Lung (tissue), 16 donors: ENCODE results near the gene ZNF302. TPM values are rescaled to one million over a fixed set of nuclear protein-coding genes. Genes with fewer than 3 reads are reported as not detected.
A peak's percentile ranks its signal among the peaks of the same experiment; 100 is the strongest.

Experiments used
- ATAC-seq: fragments of 200-7000 bp; cut with Tn5 transposase; one replicate; pipeline ENCODE4 v1.9.1; 2020; ENCODE audit warnings: moderate number of reproducible peaks; ENCODE audit not compliant: insufficient read depth, low FRiP score
- DNase-seq, 3 donors: peaks; one replicate each; pipeline ENCODE4 v3.0.0-alpha.2; 2013 to 2017
- H3K27ac ChIP-seq, 2 donors: one replicate each; pipeline ENCODE4 v1.5.1; 2013; ENCODE audit warnings: mild to moderate bottlenecking in 2 of 2, moderate library complexity in 2 of 2, control low read depth in 1 of 2, inconsistent platforms in 1 of 2, low read depth in 1 of 2, low read length in 1 of 2
- H3K27me3 ChIP-seq, 3 donors: one replicate each; pipeline ENCODE4 v1.5.1; 2013; ENCODE audit warnings: low read length in 2 of 3; ENCODE audit not compliant: control insufficient read depth in 3 of 3, insufficient read depth in 3 of 3
- H3K36me3 ChIP-seq, 4 donors: one replicate each; pipeline ENCODE4 v1.5.1; 2013; ENCODE audit warnings: low read length in 4 of 4, mild to moderate bottlenecking in 1 of 4, moderate library complexity in 1 of 4; ENCODE audit not compliant: control insufficient read depth in 4 of 4, insufficient read depth in 4 of 4
- H3K4me1 ChIP-seq, 5 donors: one replicate each; pipeline ENCODE4 v1.5.1; 2013; ENCODE audit warnings: low read length in 5 of 5, mild to moderate bottlenecking in 2 of 5, moderate library complexity in 1 of 5; ENCODE audit not compliant: control insufficient read depth in 5 of 5, insufficient read depth in 5 of 5
- H3K4me3 ChIP-seq: one replicate; pipeline ENCODE4 v1.5.1; 2013; ENCODE audit warnings: mild to moderate bottlenecking, control low read depth, moderate library complexity
- H3K9ac ChIP-seq, 2 donors: one replicate each; pipeline ENCODE4 v1.5.1; 2013; ENCODE audit warnings: low read length in 2 of 2, control low read depth in 1 of 2; ENCODE audit not compliant: insufficient read depth in 1 of 2
- H3K9me3 ChIP-seq, 4 donors: one replicate each; pipeline ENCODE4 v1.5.1; 2013; ENCODE audit warnings: low read length in 3 of 4, mild to moderate bottlenecking in 1 of 4, moderate library complexity in 1 of 4; ENCODE audit not compliant: control insufficient read depth in 4 of 4, insufficient read depth in 3 of 4
- WGBS, 2 donors: extraction: QIAGEN DNeasy Blood & Tissue Kit; methylation state at CpG; one replicate each; pipeline ENCODE4 v1.1.7; 2013; 5-methylcytosine and 5-hydroxymethylcytosine counted together
- long read RNA-seq, 5 donors: transcript quantifications; one replicate each; lab custom pipeline, GENCODE V29; 2026
- polyA plus RNA-seq, 2 donors: library from polyadenylated mRNA; stranded (reverse); fragments of 200-250 nt; gene quantifications; one replicate each; pipeline ENCODE4 v1.2.1, GENCODE V29; 2013
- total RNA-seq, 2 donors: library from RNA; depleted of rRNA in 1 of 2; stranded (reverse); fragments of >200 nt in 1 of 2; gene quantifications; one replicate each; pipeline ENCODE4 v1.2.1, GENCODE V29; 2014 to 2021
- TF ChIP-seq, protein P1 (sequence below): IDR thresholded peaks from 2 replicates; pipeline ENCODE4 v1.5.1; 2012; ENCODE audit warnings: mild to moderate bottlenecking; ENCODE audit errors: control extremely low read depth, extremely low read depth
- donor health status: control.
- donor health status: control.
- donor health status: Bipolar disorder and iron deficiency.
- donor health status: healthy.
- donor health status: DM: yes; HTN: yes; CAD: no.

Gene ZNF302
- total RNA-seq, result 10 to 100 TPM; 22.6 to 50.4 TPM
- 10 to 100 TPM; 10.5 to 21.2 TPM for polyA plus RNA-seq
- long read RNA-seq, donor 1, transcript ZNF302-201 (5 exons, 2,590 nt), result major isoform, 7 of 21 reads
- long read RNA-seq, donor 1, partial matches to known transcripts, result 0 of 21 reads
- long read RNA-seq, donor 1, other reads (novel, unspliced or antisense), result 0 of 21 reads
- long read RNA-seq, donor 2, partial matches to known transcripts, result 0 of 6 reads
- long read RNA-seq, donor 2, other reads (novel, unspliced or antisense), result 0 of 6 reads
- long read RNA-seq, donor 3, partial matches to known transcripts, result 0 of 5 reads
- long read RNA-seq, donor 3, other reads (novel, unspliced or antisense), result 0 of 5 reads
- long read RNA-seq, donor 4, transcript ZNF302-203 (5 exons, 2,600 nt), result major isoform, 6 of 10 reads
- long read RNA-seq, donor 4, partial matches to known transcripts, result 0 of 10 reads
- long read RNA-seq, donor 4, other reads (novel, unspliced or antisense), result 0 of 10 reads
- long read RNA-seq, donor 5, transcript ZNF302-203 (5 exons, 2,600 nt), result major isoform, 9 of 19 reads
- long read RNA-seq, donor 5, transcript ZNF302-201 (5 exons, 2,590 nt), result minor isoform, 6 of 19 reads
- long read RNA-seq, donor 5, partial matches to known transcripts, result 0 of 19 reads
- long read RNA-seq, donor 5, other reads (novel, unspliced or antisense), result 0 of 19 reads

DNA sequence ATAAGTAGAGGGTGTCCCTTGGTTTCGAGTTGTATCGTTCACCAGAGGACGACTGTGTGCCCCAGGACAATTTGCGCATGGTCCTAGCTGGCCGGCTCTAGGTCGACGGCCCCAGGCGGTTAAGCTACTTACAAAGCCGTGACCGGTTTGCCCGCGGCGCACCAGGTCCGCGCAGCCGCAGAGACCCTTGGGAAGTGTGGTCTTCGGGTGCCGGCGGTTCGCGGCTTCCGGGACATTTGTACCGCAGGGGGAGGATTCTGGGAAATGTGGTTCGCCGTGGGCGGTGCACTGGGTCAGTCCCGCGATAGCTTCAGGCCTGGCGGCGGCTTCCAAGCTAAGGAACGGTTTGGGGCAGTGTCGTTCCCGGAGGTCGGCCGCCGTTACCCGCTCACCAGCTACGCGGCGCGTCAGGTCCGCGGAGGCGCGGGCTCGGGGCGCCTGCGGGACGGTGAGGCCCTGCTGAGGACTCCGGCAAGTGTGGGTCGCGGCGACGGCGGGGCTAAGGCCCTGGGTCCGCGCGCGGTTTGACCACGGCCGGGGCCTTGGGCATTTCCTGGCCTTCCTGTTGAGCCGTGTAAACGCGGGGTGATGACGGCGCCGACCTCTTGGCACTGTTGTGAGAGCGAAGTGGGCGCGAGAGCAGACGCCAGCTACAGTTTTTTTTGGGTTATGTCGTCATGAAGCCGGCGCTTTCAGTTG, at the start of gene ZNF302:
Gene ZNF302, plus strand, starts transcription at position 293 of the 699 bp plus-strand sequence. CDS start 1,127 bp downstream, outside the sequence.
- 0% methylated on average over 72 to 74 of the region's 74 CpGs for WGBS, 2 donors
- H3K4me1 ChIP-seq, result peaks cover 0 to 15% (median 7%) of the 10 kb centered on the region in 5 donors
- TF ChIP-seq, protein P1, sequence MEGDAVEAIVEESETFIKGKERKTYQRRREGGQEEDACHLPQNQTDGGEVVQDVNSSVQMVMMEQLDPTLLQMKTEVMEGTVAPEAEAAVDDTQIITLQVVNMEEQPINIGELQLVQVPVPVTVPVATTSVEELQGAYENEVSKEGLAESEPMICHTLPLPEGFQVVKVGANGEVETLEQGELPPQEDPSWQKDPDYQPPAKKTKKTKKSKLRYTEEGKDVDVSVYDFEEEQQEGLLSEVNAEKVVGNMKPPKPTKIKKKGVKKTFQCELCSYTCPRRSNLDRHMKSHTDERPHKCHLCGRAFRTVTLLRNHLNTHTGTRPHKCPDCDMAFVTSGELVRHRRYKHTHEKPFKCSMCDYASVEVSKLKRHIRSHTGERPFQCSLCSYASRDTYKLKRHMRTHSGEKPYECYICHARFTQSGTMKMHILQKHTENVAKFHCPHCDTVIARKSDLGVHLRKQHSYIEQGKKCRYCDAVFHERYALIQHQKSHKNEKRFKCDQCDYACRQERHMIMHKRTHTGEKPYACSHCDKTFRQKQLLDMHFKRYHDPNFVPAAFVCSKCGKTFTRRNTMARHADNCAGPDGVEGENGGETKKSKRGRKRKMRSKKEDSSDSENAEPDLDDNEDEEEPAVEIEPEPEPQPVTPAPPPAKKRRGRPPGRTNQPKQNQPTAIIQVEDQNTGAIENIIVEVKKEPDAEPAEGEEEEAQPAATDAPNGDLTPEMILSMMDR, result no peak
- H3K36me3 ChIP-seq, result peaks cover 7 to 38% (median 22%) of the 10 kb centered on the region in 4 donors
- DNase-seq (peak; percentile 98 to 99 (median 99)), ATAC-seq (peak; percentile 97)
- peak within 1 kb of the TSS; percentile 95 for H3K4me3 ChIP-seq
- peaks cover 0 to 11% (median 8%) of the 10 kb centered on the region in 4 donors for H3K9me3 ChIP-seq
- H3K9ac ChIP-seq, result peak within 1 kb of the TSS; percentile 93 to 98
- peak within 1 kb of the TSS; percentile 98 to 100 for H3K27ac ChIP-seq
- H3K27me3 ChIP-seq, result no peaks in the 10 kb centered on the region

DNA sequence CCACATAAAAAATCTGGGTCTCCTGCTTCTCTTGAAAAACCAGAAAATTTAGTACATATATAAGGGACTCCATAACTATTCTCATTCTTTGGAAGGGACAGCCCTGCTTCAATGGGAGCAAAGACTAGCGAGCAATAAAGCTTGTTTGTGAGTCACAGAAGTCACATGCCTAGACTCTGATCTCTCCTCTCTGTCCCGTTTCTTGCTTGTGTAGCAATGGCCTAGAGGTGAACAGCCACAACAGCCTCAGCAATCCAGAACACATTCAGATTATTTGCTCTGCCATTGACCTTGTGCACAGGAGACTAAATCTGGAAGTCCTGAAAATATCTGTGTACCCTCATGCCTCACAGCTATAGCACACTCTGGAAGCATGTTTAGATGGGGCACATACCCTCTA, 43.7 kb upstream of the ZNF302 start:
- no peaks in the 10 kb centered on the region for H3K4me1 ChIP-seq
- H3K9me3 ChIP-seq, result peaks cover 0 to 18% (median 9%) of the 10 kb centered on the region in 4 donors
- H3K9ac ChIP-seq, result no peak overlapping the region
- DNase-seq (no peak), ATAC-seq (no peak)
- H3K27ac ChIP-seq, result no peak overlapping the region
- peaks cover 0 to 2% (median 0%) of the 10 kb centered on the region in 4 donors for H3K36me3 ChIP-seq
- H3K4me3 ChIP-seq, result no peak overlapping the region
- TF ChIP-seq, protein P1, result no peak
- 86 to 91% methylated on average over 2 of the region's 2 CpGs for WGBS, 2 donors
- no peaks in the 10 kb centered on the region for H3K27me3 ChIP-seq

DNA sequence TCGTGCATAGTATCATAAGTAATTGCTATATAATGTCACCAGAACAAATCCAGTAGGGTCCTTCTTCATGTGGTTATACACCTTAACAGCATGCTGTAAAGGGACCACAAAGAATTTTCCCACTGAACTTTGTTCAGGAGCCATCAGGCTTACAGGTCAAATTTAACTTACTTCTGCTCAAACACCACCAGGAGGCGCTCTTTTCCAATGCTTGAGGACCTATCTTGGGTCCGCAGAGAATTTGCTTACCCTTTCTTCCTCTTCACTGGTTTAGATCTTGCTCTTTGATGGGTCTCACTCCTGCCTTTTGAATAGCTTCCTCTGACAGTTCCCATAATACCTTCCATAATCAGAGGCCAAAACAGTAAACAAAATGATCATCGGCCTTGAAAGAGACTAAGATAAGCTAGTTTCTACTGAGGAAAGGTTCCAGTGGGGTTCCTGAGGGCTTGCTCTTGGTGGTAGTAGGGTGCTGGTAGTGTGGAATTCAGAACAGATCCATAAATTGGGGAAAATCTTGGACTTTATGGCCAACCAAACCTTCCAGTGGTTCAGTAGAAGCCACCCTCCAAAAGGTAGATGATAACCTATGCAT, 37.9 kb upstream of the ZNF302 start:
- H3K9ac ChIP-seq, result no peak overlapping the region
- H3K27me3 ChIP-seq, result no peaks in the 10 kb centered on the region
- DNase-seq (peak; percentile 59 to 80 (median 75)), ATAC-seq (no peak)
- no peak overlapping the region for H3K27ac ChIP-seq
- peaks cover 0 to 11% (median 5%) of the 10 kb centered on the region in 4 donors for H3K9me3 ChIP-seq
- H3K4me3 ChIP-seq, result no peak overlapping the region
- no peaks in the 10 kb centered on the region for H3K4me1 ChIP-seq
- WGBS, 2 donors, result 22 to 30% methylated on average over 4 of the region's 4 CpGs
- H3K36me3 ChIP-seq, result peaks cover 0 to 2% (median 0%) of the 10 kb centered on the region in 4 donors
- TF ChIP-seq, protein P1, result peak; percentile 53
